WERI-Rb-1 (cell line): Measurements from ENCODE around the gene ZNF227.
"Not testable (repeated sequence)": the region's sequence is repeated elsewhere in the genome, so short reads cannot be mapped to it uniquely, and the experiment has no call there.

Source experiments
- DNase-seq: peaks from one replicate; pipeline ENCODE4 v3.0.0-alpha.2; 2020
- H3K27ac ChIP-seq: fragments of 250-450 bp; sonication (Bioruptor Pico); 2 replicates; pipeline ENCODE4 v1.5.1; 2020; ENCODE audit warnings: mild to moderate bottlenecking, moderate library complexity
- H3K27me3 ChIP-seq: fragments of 250-450 bp; sonication (Bioruptor Pico); 2 replicates; pipeline ENCODE4 v1.5.1; 2021; ENCODE audit warnings: mild to moderate bottlenecking, low read depth, moderate library complexity; ENCODE audit not compliant: insufficient read depth, severe bottlenecking
- H3K36me3 ChIP-seq: fragments of 250-450 bp; sonication (Bioruptor Pico); 2 replicates; pipeline ENCODE4 v1.5.1; 2020; ENCODE audit warnings: mild to moderate bottlenecking, moderate library complexity
- H3K4me3 ChIP-seq: 2 replicates; pipeline ENCODE4 v1.5.1; 2011; ENCODE audit warnings: low read depth, mild to moderate bottlenecking, control low read depth, low read length
- H3K9me3 ChIP-seq: fragments of 250-450 bp; sonication (Bioruptor Pico); 2 replicates; pipeline ENCODE4 v1.5.1; 2021; ENCODE audit warnings: mild to moderate bottlenecking, moderate library complexity; ENCODE audit not compliant: severe bottlenecking
- TF ChIP-seq, protein P1 (sequence below): IDR thresholded peaks from 2 replicates; pipeline ENCODE4 v1.5.1; 2011; ENCODE audit warnings: low read depth, mild to moderate bottlenecking, control low read depth, inconsistent platforms, low read length

The ZNF227 gene

DNA sequence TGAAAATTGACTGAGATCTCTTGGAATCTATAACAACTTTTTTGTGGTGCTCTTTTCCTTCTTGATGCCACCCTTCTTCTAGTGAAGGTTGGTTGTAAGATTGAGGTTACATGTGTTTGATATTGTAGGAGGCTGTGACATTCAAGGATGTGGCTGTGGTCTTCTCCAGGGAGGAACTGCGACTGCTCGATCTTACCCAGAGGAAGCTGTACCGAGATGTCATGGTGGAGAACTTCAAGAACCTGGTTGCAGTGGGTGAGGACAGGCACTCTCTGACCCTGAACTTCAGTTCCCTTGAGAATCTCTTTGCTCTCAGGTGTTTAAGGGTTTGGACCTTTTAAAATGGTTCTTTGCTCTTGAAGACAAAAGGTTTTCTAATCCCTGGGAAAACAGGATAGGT lies 16.0 kb downstream of the ZNF227 start:
- Histone ChIP-seq H3K27me3 (no peaks in the 10 kb centered on the region), H3K27ac (no peak overlapping the region), H3K9me3 (peaks cover 3% of the 10 kb centered on the region), H3K36me3 (peaks cover 52% of the 10 kb centered on the region), H3K4me3 (no peak overlapping the region)
- DNase-seq = no peak
- TF ChIP-seq, protein P1, sequence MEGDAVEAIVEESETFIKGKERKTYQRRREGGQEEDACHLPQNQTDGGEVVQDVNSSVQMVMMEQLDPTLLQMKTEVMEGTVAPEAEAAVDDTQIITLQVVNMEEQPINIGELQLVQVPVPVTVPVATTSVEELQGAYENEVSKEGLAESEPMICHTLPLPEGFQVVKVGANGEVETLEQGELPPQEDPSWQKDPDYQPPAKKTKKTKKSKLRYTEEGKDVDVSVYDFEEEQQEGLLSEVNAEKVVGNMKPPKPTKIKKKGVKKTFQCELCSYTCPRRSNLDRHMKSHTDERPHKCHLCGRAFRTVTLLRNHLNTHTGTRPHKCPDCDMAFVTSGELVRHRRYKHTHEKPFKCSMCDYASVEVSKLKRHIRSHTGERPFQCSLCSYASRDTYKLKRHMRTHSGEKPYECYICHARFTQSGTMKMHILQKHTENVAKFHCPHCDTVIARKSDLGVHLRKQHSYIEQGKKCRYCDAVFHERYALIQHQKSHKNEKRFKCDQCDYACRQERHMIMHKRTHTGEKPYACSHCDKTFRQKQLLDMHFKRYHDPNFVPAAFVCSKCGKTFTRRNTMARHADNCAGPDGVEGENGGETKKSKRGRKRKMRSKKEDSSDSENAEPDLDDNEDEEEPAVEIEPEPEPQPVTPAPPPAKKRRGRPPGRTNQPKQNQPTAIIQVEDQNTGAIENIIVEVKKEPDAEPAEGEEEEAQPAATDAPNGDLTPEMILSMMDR = no peak

DNA sequence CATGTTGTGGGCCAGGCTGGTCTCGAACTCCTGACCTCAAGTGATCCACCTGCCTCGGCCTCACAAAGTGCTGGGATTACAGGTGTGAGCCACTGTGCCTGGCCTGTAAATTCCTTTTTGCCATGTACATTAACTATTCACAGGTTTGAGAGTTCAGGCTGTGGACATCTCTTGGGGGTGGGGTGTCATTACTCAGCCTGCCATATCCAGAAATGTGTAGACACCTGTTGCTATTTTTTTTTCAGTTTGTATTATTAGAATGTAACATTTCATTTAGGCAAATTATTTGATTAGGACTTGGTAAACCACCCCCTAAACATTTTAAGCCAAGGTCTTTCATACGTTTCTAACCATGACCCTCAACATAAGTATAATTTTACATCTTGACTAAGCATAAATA lies 20.5 kb downstream of the ZNF227 start:
- Histone ChIP-seq H3K4me3 (no peak overlapping the region), H3K9me3 (no peaks in the 10 kb centered on the region), H3K27ac (no peak overlapping the region), H3K27me3 (no peaks in the 10 kb centered on the region), H3K36me3 (peaks cover 87% of the 10 kb centered on the region)
- TF ChIP-seq, protein P1 = no peak
- DNase-seq = no peak

DNA sequence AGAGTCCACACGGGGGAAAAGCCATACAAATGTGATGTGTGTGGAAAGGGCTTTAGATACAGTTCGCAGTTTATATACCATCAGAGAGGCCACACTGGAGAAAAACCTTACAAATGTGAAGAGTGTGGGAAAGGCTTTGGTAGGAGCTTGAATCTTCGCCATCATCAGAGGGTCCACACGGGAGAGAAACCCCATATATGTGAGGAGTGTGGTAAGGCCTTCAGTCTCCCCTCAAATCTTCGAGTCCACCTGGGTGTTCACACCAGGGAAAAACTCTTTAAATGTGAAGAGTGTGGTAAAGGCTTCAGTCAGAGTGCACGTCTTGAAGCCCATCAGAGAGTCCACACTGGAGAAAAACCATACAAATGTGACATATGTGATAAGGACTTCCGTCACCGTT lies 24.1 kb downstream of the ZNF227 start:
- Histone ChIP-seq H3K27me3 (no peaks in the 10 kb centered on the region), H3K9me3 (no peaks in the 10 kb centered on the region), H3K27ac (no peak overlapping the region), H3K36me3 (peaks cover 57% of the 10 kb centered on the region), H3K4me3 (no peak overlapping the region)
- DNase-seq = no peak
- TF ChIP-seq, protein P1 = no peak

DNA sequence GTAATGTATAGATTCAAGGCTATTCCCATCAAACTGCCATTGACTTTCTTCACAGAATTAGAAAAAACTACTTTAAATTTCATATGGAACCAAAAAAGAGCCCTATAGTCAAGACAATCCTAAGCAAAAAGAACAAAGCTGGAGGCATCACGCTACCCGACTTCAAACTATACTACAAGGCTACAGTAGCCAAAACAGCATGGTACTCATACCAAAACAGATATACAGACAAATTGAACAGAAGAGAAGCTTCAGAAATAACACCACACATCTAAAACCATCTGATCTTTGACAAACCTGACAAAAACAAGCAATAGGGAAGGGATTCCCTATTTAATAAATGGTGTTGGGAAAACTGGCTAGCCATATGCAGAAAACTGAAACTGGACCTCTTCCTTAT lies 40.0 kb downstream of the ZNF227 start:
- H3K4me3 ChIP-seq, H3K36me3 ChIP-seq, H3K27me3 ChIP-seq, H3K27ac ChIP-seq, DNase-seq: not testable (repeated sequence)
- H3K9me3 ChIP-seq = peaks cover 22% of the 10 kb centered on the region

DNA sequence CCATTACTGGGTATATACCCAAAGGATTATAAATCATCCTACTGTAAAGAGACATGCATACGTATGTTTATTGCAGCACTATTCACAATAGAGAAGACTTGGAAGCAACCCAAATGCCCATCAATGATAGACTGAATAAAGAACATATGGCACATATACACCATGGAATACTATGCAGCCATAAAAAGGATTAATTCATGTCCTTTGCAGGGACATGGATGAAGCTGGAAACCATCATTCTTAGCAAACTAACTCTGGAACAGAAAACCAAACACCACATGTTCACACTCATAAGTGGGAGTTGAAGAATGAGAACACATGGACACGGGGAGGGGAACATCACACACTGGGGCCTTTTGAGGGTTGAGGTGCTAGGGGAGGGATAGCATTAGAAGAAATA lies 41.1 kb downstream of the ZNF227 start:
- not testable (repeated sequence) for H3K36me3 ChIP-seq, H3K27me3 ChIP-seq, H3K4me3 ChIP-seq, H3K27ac ChIP-seq, DNase-seq
- peaks cover 19% of the 10 kb centered on the region for H3K9me3 ChIP-seq

DNA sequence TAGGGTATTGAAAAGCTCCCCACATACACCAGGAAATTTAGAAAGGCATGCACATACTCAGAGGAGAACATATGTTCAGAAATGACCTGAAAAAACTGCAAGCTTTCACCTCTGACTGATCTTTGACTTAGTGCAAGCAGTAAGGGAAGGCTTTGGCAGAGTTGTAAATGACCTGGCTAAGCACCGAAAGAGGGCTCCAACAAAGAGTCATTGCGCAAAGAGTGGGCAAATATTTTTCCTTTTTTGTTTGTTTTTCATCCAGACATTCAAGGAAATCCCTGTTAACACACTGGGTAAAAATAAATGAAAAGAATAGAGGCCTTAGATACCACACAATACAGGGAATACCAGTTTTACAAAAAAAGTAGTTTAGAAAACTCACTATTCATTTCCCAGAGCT lies 42.2 kb downstream of the ZNF227 start:
- DNase-seq = no peak
- no peak overlapping the region for H3K4me3 ChIP-seq
- H3K36me3 ChIP-seq = no peaks in the 10 kb centered on the region
- H3K27ac ChIP-seq = no peak overlapping the region
- TF ChIP-seq, protein P1 = no peak
- H3K27me3 ChIP-seq = no peaks in the 10 kb centered on the region
- H3K9me3 ChIP-seq = peaks cover 19% of the 10 kb centered on the region

DNA sequence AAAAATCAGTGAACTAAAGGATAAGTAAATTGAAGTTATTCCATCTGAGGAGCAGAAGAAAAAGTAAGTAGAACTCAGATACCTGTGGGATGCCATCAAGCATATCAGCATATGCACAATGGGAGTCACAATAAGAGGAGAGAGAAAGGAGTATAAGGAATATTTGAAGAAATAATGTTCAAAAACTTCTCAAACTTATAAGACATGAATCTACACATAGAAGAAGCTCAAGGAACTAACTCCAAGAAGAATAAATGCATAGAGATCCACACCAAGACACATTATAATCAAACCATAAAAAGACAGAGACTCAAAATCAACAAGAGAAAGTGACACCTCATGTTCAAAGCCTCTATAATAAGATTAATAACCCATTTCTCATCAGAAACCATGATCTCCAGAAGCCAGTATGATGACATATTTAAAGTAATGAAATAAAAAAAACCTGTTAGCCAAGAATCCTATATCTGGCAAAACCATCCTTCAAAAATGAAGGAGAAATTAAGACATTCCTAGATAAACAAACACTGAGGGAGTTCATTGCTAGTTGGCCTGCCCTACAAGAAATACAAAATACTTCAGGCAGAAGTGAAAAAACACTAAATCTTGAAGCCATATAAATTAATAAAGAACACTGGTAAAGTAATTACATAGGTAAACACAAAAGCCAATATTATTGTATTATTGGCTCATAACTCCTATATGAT lies 43.5 kb downstream of the ZNF227 start:
- H3K9me3 ChIP-seq = peaks cover 15% of the 10 kb centered on the region
- no peak overlapping the region for H3K27ac ChIP-seq
- no peak for DNase-seq
- no peaks in the 10 kb centered on the region for H3K36me3 ChIP-seq
- H3K4me3 ChIP-seq = no peak overlapping the region
- no peaks in the 10 kb centered on the region for H3K27me3 ChIP-seq
- TF ChIP-seq, protein P1 = no peak
